ENCODE results near the gene COL4A1.
A peak's percentile ranks its signal among the peaks of the same experiment; 100 is the strongest.

Gene COL4A1

DNA sequence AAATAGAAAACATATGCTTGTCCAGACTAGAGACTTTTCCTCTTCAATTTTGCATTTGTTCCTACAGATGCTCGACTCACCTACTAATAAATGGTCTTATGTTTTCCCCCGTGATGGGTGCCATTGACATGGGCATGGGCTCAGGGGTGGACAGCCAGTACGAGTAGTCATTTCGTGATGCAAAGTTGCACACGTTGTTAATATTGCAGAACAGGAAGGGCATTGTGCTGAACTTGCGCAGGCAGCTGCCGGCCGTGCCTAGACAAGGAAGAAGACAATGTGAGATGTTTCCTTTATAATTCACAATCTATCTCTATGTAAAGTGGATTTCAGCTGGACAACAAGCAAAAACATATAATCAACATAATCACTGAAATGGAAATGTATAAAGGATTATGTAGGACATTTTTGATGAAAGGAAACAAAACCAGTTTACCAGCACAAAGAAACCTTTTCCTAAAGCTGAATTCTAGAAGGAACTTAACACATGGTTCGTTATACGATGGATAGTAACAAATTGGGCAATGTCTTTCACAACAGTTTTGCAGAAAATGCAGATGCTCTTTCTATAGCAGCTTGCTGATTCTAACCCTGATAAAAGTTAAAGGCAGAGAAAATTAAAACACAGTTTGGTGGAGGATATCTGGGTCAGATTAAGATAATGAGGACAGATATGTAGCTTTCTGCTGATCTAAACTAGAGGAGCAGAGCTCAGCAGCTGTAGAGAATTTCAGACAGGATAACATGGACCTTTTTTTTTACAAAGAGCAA is 145.7 kb downstream of the COL4A1 start:
- DNase-seq (ENCODE audit: low read depth in 2 of 2), result no peak
- TF ChIP-seq, protein P1, sequence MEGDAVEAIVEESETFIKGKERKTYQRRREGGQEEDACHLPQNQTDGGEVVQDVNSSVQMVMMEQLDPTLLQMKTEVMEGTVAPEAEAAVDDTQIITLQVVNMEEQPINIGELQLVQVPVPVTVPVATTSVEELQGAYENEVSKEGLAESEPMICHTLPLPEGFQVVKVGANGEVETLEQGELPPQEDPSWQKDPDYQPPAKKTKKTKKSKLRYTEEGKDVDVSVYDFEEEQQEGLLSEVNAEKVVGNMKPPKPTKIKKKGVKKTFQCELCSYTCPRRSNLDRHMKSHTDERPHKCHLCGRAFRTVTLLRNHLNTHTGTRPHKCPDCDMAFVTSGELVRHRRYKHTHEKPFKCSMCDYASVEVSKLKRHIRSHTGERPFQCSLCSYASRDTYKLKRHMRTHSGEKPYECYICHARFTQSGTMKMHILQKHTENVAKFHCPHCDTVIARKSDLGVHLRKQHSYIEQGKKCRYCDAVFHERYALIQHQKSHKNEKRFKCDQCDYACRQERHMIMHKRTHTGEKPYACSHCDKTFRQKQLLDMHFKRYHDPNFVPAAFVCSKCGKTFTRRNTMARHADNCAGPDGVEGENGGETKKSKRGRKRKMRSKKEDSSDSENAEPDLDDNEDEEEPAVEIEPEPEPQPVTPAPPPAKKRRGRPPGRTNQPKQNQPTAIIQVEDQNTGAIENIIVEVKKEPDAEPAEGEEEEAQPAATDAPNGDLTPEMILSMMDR (IDR thresholded peaks at IDR 0.05; ENCODE audit: low read depth, low read length), result no peak
- no peak overlapping the region for H3K4me3 ChIP-seq (replicated peaks in 1 of 2; ENCODE audit: low read depth in 2 of 2, low read length in 2 of 2)

DNA sequence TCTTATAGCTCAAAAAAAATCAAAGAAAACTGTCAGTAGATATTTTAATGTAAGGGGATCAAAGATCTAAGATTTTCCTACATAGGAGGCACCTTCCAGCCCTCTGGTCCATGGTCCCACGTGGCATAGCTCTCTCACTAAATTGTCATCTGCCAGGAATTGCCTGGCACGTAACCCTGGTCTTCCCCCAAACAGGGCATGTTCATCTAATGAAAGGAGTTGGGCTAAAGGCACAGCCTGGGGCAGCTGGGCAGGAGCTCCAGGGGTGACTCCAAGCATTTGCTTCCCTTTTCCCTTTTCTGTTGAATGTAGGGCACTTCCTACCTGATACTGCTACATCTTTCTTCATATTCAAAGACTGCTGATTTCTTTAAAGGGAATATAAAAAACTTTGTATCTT is 148.7 kb downstream of the COL4A1 start:
- no peak for DNase-seq (ENCODE audit: low read depth in 2 of 2)

DNA sequence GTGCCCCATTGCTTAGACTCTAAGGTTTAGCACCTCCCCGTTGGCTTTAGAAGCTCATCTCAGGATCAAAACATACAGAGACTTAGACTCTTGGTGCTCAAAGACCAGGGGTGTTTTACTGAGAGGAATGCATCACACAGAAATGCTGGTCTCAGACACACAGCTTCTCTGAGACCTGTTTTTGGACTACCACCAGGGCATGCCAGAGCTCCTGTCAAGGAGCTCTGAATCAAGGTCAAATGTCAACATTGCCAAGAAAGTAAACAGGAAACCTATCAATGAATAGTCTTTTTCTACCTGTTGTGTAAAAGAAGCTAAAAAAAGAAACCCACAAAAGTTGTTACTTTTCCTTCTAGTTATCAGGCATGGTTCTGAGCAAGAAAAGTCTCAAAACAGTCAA is 149.2 kb downstream of the COL4A1 start:
- TF ChIP-seq, protein P1 (IDR thresholded peaks at IDR 0.05; ENCODE audit: low read depth, low read length), result no peak
- H3K4me3 ChIP-seq (replicated peaks in 1 of 2; ENCODE audit: low read depth in 2 of 2, low read length in 2 of 2), result no peak overlapping the region
- DNase-seq (ENCODE audit: low read depth in 2 of 2), result no peak

More for the DNA sequence above, 148.7 kb downstream of the COL4A1 start:
- no peak overlapping the region for H3K4me3 ChIP-seq (replicated peaks in 1 of 2; ENCODE audit: low read depth in 2 of 2, low read length in 2 of 2)
- TF ChIP-seq, protein P1 (IDR thresholded peaks at IDR 0.05; ENCODE audit: low read depth, low read length), result no peak

DNA sequence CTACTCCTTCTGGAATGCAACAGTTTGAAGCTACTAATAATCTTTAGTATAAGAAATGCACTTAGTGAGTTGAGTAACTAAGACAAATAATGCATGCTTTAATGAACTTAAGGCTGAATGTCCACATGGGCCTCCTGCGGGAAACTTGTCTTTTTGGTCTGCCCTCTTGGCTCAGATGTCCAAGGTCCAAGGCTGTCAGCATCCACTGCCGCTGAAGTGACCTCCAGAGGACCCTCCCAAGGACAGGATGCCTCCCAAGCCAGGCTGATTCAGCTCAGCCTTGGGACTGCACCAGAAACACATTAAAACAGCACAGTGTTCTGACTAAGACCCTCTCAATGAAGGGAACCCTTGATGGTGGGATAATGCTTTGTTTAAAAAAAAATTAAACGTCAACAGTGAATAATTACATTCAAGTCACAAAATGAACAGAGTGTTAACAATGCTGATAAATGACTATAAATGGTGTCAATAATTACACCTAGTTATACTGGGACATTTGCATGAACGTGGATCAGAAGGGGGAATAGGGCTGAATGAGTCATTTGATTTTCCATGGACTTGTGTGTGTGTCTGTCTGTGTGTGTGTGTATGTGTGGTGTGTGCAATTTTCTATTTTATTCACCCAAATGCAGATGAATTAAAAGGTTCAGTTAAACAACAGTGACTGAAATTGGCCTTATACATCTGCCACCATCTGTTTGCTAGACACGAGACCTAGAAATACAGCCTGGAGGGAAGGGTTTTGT is 150.5 kb downstream of the COL4A1 start:
- TF ChIP-seq, protein P1 (IDR thresholded peaks at IDR 0.05; ENCODE audit: low read depth, low read length), result no peak
- DNase-seq (ENCODE audit: low read depth in 2 of 2), result peak in 1 of 2 donors; percentile 34
- H3K4me3 ChIP-seq (replicated peaks in 1 of 2; ENCODE audit: low read depth in 2 of 2, low read length in 2 of 2), result no peak overlapping the region

DNA sequence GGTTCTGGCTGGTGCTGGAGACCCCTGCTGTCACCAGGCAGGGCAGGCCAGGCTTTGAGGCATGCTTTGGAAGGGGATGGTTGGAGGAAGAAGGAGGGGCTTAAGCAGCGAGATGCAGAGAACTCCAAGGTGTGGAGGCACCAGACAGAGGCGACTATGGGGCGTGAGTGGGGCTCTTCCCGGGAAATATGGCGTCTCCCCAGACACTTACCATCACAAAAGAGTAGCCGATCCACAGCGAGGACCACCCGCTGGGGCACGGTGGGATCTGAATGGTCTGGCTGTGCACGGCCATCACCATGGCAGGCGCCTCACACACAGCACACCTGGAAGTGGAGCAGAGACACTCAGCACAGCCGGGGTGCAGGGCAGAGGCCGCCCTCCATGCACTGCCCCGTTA is 151.9 kb downstream of the COL4A1 start:
- no peak overlapping the region for H3K4me3 ChIP-seq (replicated peaks in 1 of 2; ENCODE audit: low read depth in 2 of 2, low read length in 2 of 2)
- TF ChIP-seq, protein P1 (IDR thresholded peaks at IDR 0.05; ENCODE audit: low read depth, low read length), result no peak
- DNase-seq (ENCODE audit: low read depth in 2 of 2), result no peak

DNA sequence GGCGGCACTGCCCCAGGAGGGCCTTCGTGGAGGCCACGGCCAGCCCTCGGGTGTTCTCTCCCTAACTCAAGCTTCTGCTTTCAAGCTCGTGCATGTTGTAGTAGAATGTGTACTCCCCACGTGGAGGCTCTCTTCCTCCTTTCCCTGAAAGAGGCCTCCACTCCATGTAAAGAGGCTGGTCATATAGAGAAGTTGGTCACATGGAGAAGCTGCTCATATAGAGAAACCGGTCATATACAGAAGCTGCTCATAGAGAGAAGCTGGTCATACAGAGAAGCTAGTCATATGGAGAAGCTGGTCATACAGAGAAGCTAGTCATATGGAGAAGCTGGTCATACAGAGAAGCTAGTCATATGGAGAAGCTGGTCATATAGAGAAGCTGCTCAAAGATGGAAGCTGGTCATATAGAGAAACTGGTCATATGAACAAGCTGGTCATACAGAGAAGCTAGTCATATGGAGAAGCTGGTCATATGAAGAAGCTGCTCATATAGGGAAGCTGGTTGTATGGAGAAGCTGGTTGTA is 152.5 kb downstream of the COL4A1 start:
- no peak overlapping the region for H3K4me3 ChIP-seq (replicated peaks in 1 of 2; ENCODE audit: low read depth in 2 of 2, low read length in 2 of 2)
- TF ChIP-seq, protein P1 (IDR thresholded peaks at IDR 0.05; ENCODE audit: low read depth, low read length), result no peak
- no peak for DNase-seq (ENCODE audit: low read depth in 2 of 2)
